Measurements from ENCODE around the gene EMP1. TPM values are rescaled to one million over a fixed set of nuclear protein-coding genes. Genes with fewer than 3 reads are reported as not detected.

EMP1 gene
- total RNA-seq, 1 donor from 2014 or later = not detected

DNA sequence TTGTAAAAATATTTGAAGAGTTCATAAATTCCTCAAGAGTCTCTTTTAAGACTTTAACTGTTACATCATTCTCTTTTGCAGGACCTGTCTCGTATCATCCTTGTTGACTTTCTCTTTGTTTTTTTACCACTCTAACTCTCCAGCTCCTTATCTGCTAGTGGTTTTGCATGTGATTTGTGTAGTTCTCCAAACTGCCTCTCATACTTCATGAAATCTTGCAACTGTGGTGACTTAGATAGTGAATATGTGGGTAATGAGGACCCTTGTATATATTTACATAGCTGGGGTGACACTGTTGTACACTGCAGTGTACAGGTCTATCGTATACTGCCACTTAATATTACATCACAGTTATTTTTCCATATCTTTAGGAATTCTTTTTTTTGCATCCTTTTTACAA lies 40.2 kb upstream of the EMP1 start:
- Mint-ChIP-seq H3K27ac (no peak overlapping the region), H3K9me3 (no peaks in the 10 kb centered on the region), H3K4me1 (peaks cover 13% of the 10 kb centered on the region), H3K4me3 (no peak overlapping the region), H3K27me3 (peaks cover 2% of the 10 kb centered on the region), H3K36me3 (ENCODE audit: low read depth) (no peaks in the 10 kb centered on the region)
- TF ChIP-seq, protein P1, sequence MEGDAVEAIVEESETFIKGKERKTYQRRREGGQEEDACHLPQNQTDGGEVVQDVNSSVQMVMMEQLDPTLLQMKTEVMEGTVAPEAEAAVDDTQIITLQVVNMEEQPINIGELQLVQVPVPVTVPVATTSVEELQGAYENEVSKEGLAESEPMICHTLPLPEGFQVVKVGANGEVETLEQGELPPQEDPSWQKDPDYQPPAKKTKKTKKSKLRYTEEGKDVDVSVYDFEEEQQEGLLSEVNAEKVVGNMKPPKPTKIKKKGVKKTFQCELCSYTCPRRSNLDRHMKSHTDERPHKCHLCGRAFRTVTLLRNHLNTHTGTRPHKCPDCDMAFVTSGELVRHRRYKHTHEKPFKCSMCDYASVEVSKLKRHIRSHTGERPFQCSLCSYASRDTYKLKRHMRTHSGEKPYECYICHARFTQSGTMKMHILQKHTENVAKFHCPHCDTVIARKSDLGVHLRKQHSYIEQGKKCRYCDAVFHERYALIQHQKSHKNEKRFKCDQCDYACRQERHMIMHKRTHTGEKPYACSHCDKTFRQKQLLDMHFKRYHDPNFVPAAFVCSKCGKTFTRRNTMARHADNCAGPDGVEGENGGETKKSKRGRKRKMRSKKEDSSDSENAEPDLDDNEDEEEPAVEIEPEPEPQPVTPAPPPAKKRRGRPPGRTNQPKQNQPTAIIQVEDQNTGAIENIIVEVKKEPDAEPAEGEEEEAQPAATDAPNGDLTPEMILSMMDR (IDR thresholded peaks at IDR 0.05) = no peak
- DNase-seq (no peak), ATAC-seq (ENCODE audit: low read depth) (no peak)
- ChIA-PET CTCF (no interaction called here), POLR2A (no interaction called here)
- intact Hi-C loops (cut with micrococcal nuclease) = no loop called here

DNA sequence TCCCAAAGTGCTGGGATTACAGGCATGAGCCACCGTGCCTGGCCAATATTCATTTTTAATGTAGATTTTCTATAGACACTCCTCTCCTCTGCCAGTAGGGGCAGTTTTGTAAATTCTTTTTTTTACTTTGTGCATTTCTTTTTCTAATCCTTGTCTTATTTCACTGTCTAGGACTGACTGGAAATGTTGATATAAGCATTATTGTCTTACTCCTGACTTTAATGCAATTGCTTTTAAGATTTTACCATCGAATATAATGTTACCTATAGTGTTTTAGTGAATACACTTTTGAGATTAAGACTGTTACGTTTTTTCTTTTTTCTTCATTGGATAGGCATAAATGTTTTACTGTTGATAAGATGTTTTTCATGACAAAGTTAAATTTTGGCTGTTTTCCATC lies 35.4 kb upstream of the EMP1 start:
- Mint-ChIP-seq H3K4me1 (peaks cover 15% of the 10 kb centered on the region), H3K27ac (no peak overlapping the region), H3K27me3 (peaks cover 2% of the 10 kb centered on the region), H3K36me3 (ENCODE audit: low read depth) (no peaks in the 10 kb centered on the region), H3K4me3 (no peak overlapping the region), H3K9me3 (no peaks in the 10 kb centered on the region)
- TF ChIP-seq, protein P1 (IDR thresholded peaks at IDR 0.05) = no peak
- ChIA-PET POLR2A (no interaction called here), CTCF (interaction anchor here (1.1 kb wide), 1 partner anchor 51 kb away, joined by 4 read pairs; no protein-coding TSS in a partner anchor)
- intact Hi-C loops (cut with micrococcal nuclease) = no loop called here
- ATAC-seq (ENCODE audit: low read depth) = no peak
- DNase-seq = no peak

DNA sequence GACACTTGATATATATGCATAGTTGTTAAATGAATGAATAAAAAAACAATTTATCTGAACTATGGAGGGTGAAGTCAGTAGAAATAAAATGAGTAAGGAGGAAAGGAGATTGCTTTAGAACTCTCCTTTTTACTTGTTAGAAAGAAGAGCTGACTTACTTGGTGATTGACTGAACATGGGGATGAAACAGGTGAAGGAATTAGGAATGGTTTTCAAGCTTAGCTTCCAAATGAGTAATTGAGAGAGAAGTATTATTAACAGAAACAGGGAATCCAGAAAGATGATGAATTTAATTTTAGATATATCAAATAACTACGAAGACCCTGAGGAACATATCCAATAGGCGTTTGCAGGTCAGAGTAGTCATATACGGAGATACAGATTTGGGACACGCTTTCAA lies 33.6 kb upstream of the EMP1 start:
- Mint-ChIP-seq H3K9me3 (no peaks in the 10 kb centered on the region), H3K36me3 (ENCODE audit: low read depth) (no peaks in the 10 kb centered on the region), H3K27me3 (peaks cover 2% of the 10 kb centered on the region), H3K4me3 (no peak overlapping the region), H3K27ac (no peak overlapping the region), H3K4me1 (peaks cover 17% of the 10 kb centered on the region)
- DNase-seq (no peak), ATAC-seq (ENCODE audit: low read depth) (no peak)
- intact Hi-C loops (cut with micrococcal nuclease) = no loop called here
- CTCF ChIA-PET = no interaction called here
- TF ChIP-seq, protein P1 (IDR thresholded peaks at IDR 0.05) = no peak
- POLR2A ChIA-PET = no interaction called here

DNA sequence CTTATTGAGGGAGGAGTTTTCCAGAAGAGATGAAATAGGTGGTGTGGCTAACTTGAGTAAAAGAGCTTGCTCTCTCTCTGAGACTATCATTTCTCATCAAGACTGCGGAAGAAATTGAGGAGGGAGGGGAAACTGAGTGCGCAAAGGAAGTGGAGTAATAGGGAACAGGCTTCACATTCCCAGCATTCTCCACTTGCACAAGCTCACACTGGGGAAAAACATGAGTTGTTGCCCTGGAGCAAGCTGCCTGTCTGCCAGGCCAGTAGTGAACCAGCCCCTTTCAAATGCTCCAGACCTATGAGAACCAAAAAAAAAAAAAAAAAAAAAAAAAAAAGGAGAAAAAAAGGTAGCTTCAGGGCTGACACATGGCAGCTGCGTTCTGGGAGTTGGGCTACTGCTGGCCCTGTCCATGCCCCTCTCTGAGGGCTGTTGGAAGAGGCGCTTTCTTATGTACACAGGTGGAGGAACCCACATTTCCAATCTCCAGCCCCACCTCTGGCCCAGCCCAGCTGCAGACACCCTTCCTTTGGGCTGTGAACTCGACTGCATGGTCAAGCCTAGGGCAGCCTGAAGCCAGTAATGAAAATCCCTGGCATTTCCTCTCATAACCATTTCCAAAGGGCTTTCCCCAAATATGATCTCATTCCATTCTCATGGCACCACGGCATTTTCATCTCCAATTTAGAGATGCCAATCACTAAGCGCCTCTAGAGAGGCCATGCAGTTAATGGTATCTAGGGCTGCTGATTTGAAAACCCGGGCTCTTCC lies 32.5 kb upstream of the EMP1 start:
- Mint-ChIP-seq H3K9me3 (peaks cover 2% of the 10 kb centered on the region), H3K4me1 (peaks cover 17% of the 10 kb centered on the region), H3K36me3 (ENCODE audit: low read depth) (no peaks in the 10 kb centered on the region), H3K27me3 (peaks cover 6% of the 10 kb centered on the region), H3K4me3 (no peak overlapping the region), H3K27ac (no peak overlapping the region)
- intact Hi-C loops (cut with micrococcal nuclease) = loop anchor here (2.0 kb wide), 1 partner anchor 63 kb away; no protein-coding TSS in a partner anchor
- CTCF ChIA-PET = no interaction called here
- DNase-seq (no peak), ATAC-seq (ENCODE audit: low read depth) (no peak)
- POLR2A ChIA-PET = interaction anchor here (0.7 kb wide), 1 partner anchor 49 kb away, joined by 4 read pairs; no protein-coding TSS in a partner anchor
- TF ChIP-seq, protein P1 (IDR thresholded peaks at IDR 0.05) = no peak

DNA sequence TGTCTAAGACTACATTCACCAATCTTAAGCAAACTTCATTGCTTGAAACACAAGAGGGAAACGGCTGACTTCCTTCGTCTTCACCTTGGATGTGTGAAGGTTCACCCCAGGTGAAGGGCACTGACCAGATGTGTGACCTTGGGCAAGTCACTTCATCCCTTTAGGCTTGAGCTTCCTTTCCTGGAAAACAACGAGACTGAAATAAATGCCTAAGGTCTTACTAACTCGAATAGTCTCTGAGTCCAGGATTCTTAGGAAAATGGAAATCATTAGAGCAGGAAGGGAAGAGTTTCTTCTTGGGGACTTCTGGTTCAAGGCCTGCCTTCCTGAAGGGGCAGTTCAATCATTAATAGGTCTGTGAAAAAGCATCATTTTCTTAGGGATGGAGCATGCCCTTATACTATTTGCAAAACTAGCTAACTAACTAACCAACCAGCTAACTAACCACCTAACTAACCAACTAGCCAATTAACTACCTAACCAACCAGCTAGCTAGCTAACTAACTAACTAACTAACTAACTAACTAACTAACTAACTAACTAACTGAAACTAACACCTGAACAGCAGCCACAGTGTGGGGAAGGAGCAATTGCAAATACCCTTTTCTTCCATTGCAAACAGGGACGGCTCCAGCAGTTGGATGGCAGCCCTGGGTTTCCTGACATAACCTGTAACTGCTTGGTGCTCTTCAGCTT lies 31.5 kb upstream of the EMP1 start:
- intact Hi-C loops (cut with micrococcal nuclease) = loop anchor here (1.0 to 2.0 kb wide), 2 partner anchors 31 to 64 kb away; partner anchors contain the start of gene EMP1
- no peak for DNase-seq
- TF ChIP-seq, protein P1 (IDR thresholded peaks at IDR 0.05) = no peak
- ChIA-PET CTCF (no interaction called here), POLR2A (no interaction called here)
- peak overlapping the region; percentile 22 for H3K27ac Mint-ChIP-seq
- H3K27me3 Mint-ChIP-seq = peaks cover 6% of the 10 kb centered on the region
- peaks cover 17% of the 10 kb centered on the region for H3K4me1 Mint-ChIP-seq
- peaks cover 2% of the 10 kb centered on the region for H3K9me3 Mint-ChIP-seq
- no peak for ATAC-seq (ENCODE audit: low read depth)
- no peak overlapping the region for H3K4me3 Mint-ChIP-seq
- H3K36me3 Mint-ChIP-seq (ENCODE audit: low read depth) = no peaks in the 10 kb centered on the region
